IPS DF 6.9 (cell line): Measurements from ENCODE around the gene PM20D2.

Experiments
- DNase-seq: peaks from one replicate; pipeline ENCODE4 v3.0.0-alpha.2; 2013; ENCODE audit warnings: low read depth, low spot score
- H3K27ac ChIP-seq: one replicate; pipeline ENCODE4 v1.5.1; 2013; ENCODE audit warnings: low read length, control low read depth
- H3K27me3 ChIP-seq: 2 replicates; pipeline ENCODE4 v1.6.1; 2013; ENCODE audit warnings: mild to moderate bottlenecking, low read length; ENCODE audit not compliant: control insufficient read depth, insufficient read depth
- H3K36me3 ChIP-seq: 2 replicates; pipeline ENCODE4 v1.6.1; 2013; ENCODE audit warnings: low read length; ENCODE audit not compliant: control insufficient read depth, insufficient read depth
- H3K4me1 ChIP-seq: 2 replicates; pipeline ENCODE4 v1.6.1; 2013; ENCODE audit warnings: low read length; ENCODE audit not compliant: control insufficient read depth, insufficient read depth
- H3K4me3 ChIP-seq: 2 replicates; pipeline ENCODE4 v1.5.1; 2013; ENCODE audit warnings: mild to moderate bottlenecking, low read length
- H3K9me3 ChIP-seq: 2 replicates; pipeline ENCODE4 v1.6.1; 2013; ENCODE audit warnings: low read length, inconsistent platforms; ENCODE audit not compliant: control insufficient read depth, insufficient read depth
- WGBS: extraction: QIAGEN DNeasy Blood & Tissue Kit; methylation state at CpG from one replicate; pipeline ENCODE4 v1.1.7; 2013; ENCODE audit warnings: mixed read lengths, missing lambda C conversion rate; ENCODE audit not compliant: insufficient read length, insufficient coverage; 5-methylcytosine and 5-hydroxymethylcytosine counted together

Gene PM20D2

DNA sequence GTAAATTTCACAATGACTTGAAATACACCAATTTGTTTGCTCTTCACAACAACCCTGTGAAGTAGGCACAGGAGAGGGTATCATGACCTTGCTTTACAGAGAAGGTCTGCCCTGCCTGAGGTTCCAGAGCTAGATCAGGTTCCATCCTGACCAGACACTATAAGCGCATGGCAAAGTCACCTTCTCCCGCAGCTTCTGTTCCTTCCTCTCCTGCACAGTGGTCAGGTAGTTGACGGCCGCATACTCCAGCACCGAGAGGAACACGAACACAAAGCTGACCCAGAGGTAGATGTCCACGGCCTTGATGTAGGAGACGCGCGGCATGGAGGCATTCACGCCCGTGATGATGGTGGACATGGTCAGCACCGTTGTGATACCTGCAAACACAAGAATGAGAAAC is 34.3 kb downstream of the PM20D2 start:
- Histone ChIP-seq H3K9me3 (no peaks in the 10 kb centered on the region), H3K27ac (no peak overlapping the region), H3K4me3 (no peak overlapping the region), H3K4me1 (no peaks in the 10 kb centered on the region), H3K27me3 (no peaks in the 10 kb centered on the region), H3K36me3 (no peaks in the 10 kb centered on the region)
- no CpG with 5 or more reads among the region's 13 CpGs for WGBS
- no peak for DNase-seq

DNA sequence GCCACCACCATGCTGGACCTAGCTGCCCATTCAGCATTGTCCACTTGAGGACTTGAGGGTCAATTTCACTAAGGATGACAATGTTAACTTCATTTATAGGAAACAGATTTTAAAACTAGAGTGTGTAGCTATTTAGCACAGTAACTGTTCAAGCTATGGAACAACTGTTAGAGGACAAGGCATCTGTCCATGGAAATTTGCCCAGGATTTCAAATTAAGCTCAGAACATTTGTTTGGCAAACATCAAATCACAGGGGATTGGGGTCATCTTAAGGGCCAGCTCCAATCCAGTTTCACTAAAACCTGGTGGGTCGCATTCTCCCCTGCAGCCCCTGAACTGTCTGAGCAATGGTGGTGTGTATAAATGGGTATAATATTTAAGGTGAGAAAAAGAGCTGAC is 35.1 kb downstream of the PM20D2 start:
- WGBS, result no CpG with 5 or more reads among the region's 1 CpG
- no peak for DNase-seq
- Histone ChIP-seq H3K27me3 (no peaks in the 10 kb centered on the region), H3K27ac (no peak overlapping the region), H3K4me1 (no peaks in the 10 kb centered on the region), H3K36me3 (no peaks in the 10 kb centered on the region), H3K4me3 (no peak overlapping the region), H3K9me3 (no peaks in the 10 kb centered on the region)

DNA sequence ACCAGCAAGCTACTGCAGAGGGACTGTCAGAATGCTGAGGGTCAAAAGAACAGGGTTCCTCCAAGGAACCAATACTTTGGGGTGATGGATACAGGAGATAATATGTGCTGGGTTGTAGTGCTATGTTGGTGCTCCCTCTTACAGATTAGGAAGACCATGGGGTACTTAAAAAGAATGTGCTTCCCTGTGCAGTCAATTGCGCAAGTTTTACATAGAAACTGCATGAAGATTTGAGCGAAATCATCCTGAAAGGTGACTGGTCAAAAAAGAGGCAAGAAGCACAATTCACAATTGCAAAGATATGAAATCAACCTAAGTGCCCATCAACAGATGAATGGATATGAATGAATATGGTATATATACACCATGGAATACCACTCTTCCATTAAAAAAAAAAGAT is 37.4 kb downstream of the PM20D2 start:
- H3K27ac ChIP-seq, result no peak overlapping the region
- no peaks in the 10 kb centered on the region for H3K27me3 ChIP-seq
- no peaks in the 10 kb centered on the region for H3K9me3 ChIP-seq
- H3K36me3 ChIP-seq, result no peaks in the 10 kb centered on the region
- no peaks in the 10 kb centered on the region for H3K4me1 ChIP-seq
- DNase-seq, result no peak
- no CpG with 5 or more reads among the region's 2 CpGs for WGBS
- no peak overlapping the region for H3K4me3 ChIP-seq

DNA sequence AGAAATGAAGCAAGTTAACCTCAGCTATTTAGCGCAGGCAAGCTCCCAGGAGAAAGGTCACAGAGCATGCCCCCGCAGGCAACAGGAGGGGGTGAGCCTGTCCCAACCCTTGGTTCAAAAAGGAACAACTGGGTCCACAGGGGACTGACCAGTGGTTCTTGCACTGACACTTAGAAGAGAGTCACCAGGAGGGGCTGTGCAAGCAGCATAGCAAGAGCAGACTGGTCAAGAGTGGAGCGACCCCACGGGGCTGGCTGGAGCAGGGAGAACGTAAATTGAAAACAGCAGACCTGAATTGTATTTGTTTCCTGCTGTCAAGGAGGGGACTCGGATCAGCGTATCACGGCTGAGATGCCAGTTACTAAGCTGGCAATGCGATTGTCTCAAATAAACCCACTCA is 38.5 kb downstream of the PM20D2 start:
- no peak for DNase-seq
- no peak overlapping the region for H3K4me3 ChIP-seq
- H3K4me1 ChIP-seq, result no peaks in the 10 kb centered on the region
- H3K27me3 ChIP-seq, result no peaks in the 10 kb centered on the region
- no peaks in the 10 kb centered on the region for H3K36me3 ChIP-seq
- WGBS, result no CpG with 5 or more reads among the region's 9 CpGs
- no peak overlapping the region for H3K27ac ChIP-seq
- no peaks in the 10 kb centered on the region for H3K9me3 ChIP-seq

DNA sequence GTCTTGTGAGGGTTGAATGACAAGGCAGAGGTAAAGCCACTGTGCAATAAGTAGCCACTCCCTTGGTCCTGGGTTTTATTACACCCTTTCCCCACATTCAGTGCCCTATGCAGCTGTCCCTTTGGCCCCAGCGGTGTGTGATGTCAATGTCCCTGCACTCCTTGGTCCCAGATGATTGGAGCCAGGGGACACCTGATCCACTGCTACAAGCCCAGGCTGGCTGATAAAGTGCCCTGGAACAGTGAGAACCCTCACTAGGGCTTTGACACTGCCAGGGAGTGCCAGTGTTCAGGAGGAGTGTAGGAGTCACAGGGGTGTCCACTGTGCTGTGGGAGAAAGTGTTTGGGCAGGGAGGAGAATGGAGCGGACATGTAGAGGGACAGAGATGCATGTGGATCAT is 40.9 kb downstream of the PM20D2 start:
- Histone ChIP-seq H3K36me3 (no peaks in the 10 kb centered on the region), H3K9me3 (no peaks in the 10 kb centered on the region), H3K4me3 (no peak overlapping the region), H3K27me3 (no peaks in the 10 kb centered on the region), H3K27ac (no peak overlapping the region), H3K4me1 (0 out of 2 replicates have a peak, but pooled peaks cover 2% of the 10 kb centered on the region)
- no CpG with 5 or more reads among the region's 2 CpGs for WGBS
- DNase-seq, result no peak

DNA sequence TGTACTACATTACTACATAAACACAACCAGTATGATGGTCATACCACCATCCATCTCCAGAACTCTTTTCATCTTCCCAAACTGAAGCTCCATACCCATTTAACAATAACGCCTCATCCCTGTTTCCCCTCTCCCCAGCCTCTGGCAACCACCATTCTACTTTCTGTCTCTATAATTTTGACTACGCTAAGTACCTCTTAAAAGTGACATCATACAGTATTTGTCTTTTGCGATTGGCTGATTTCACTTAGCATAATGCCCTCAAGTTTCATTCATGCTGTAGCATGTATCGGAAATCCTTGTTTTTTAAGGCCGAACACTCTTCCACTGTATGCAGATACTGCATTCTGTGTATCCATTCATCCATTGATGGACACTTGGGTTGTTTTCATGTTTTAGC is 41.6 kb downstream of the PM20D2 start:
- no peaks in the 10 kb centered on the region for H3K36me3 ChIP-seq
- WGBS, result no CpG with 5 or more reads among the region's 5 CpGs
- H3K9me3 ChIP-seq, result no peaks in the 10 kb centered on the region
- H3K27ac ChIP-seq, result no peak overlapping the region
- 0 out of 2 replicates have a peak, but pooled peaks cover 2% of the 10 kb centered on the region for H3K4me1 ChIP-seq
- no peaks in the 10 kb centered on the region for H3K27me3 ChIP-seq
- no peak for DNase-seq
- H3K4me3 ChIP-seq, result no peak overlapping the region

DNA sequence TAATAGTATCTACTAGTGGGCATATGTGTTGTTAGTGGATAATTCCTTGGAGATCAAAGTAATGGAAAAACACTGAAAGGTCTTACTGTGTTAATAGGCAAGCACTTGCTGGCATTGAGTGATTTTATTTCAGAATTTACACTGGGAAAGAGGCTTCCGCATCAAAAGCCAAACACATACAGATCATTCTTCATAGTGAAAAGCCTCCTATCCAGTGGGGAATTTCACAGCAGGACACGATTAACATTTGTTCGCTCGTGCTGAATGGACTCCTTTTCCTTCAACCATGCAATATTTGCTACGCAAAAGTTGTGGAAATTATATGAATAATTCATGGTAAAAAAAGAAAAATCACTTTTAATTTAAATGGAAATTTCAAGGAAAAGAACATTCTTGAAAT is 44.9 kb downstream of the PM20D2 start:
- Histone ChIP-seq H3K4me1 (0 out of 2 replicates have a peak, but pooled peaks cover 2% of the 10 kb centered on the region), H3K9me3 (no peaks in the 10 kb centered on the region), H3K27ac (no peak overlapping the region), H3K4me3 (no peak overlapping the region), H3K36me3 (no peaks in the 10 kb centered on the region), H3K27me3 (no peaks in the 10 kb centered on the region)
- no CpG with 5 or more reads among the region's 5 CpGs for WGBS
- no peak for DNase-seq

DNA sequence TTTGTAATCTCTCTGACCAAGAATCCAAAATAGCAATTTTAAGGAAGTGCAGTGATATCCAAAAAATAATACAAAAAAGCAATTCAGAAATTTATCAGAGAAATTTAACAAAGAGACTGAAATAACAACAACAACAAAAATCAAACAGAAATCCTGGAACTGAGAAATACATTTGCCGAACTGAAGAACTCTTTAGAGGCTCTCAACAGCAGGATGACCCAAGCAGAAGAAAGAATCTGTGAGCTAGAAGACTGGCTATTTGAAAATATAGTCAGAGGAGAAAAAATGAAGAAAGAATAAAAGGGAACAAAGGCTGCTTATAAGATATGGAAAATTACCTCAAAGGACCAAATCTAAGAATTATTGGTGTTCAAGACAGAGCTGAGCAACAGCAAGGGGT is 48.7 kb downstream of the PM20D2 start:
- no CpG with 5 or more reads among the region's 1 CpG for WGBS

DNA sequence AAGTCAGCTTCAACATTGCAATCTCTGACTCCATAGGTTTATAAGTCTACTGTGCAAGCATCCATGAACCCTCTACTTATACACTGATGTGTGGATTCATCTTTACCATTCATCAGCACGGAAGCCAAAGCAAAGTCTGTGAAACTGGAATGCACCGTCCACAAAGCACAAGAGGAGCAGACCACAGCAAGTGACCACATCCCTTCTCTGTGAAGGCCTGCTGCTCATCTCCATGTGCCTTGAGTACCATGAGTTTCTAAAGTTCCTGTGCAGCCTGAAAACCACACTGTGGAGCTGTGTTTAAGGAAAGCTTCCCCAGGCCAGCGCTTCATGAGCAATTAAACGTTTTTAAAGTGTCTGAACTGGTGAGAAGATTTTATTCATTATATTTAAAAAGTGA is 51.3 kb downstream of the PM20D2 start:
- Histone ChIP-seq H3K4me1 (no peaks in the 10 kb centered on the region), H3K4me3 (no peak overlapping the region), H3K27ac (no peak overlapping the region), H3K27me3 (no peaks in the 10 kb centered on the region), H3K9me3 (no peaks in the 10 kb centered on the region), H3K36me3 (no peaks in the 10 kb centered on the region)
- WGBS, result no CpG with 5 or more reads among the region's 4 CpGs
- no peak for DNase-seq

More for the DNA sequence above, 48.7 kb downstream of the PM20D2 start:
- H3K27ac ChIP-seq, result no peak overlapping the region
- 0 out of 2 replicates have a peak, but pooled peaks cover 2% of the 10 kb centered on the region for H3K4me1 ChIP-seq
- no peak overlapping the region for H3K4me3 ChIP-seq
- no peaks in the 10 kb centered on the region for H3K27me3 ChIP-seq
- H3K9me3 ChIP-seq, result no peaks in the 10 kb centered on the region
- H3K36me3 ChIP-seq, result no peaks in the 10 kb centered on the region
- no peak for DNase-seq

DNA sequence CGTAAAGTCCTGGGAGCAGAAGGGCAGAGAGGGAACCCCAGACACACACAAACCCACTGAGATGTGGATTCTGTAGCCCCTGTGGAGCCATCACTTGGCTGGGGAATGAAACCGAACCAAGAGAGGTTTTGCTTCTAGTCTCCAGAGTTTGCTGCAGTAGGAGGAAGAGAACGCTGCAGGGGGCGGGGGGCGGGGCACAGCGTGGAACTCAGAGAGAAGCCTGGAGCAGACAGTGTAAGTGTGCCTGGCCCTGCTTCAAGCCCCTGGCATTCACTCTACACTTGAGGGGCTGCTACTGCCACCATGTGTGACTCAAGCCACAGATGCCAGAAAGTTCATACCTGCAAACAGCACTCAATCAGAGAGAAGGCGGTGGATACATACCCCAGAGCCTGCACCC is 52.4 kb downstream of the PM20D2 start:
- Histone ChIP-seq H3K27me3 (no peaks in the 10 kb centered on the region), H3K27ac (no peak overlapping the region), H3K36me3 (no peaks in the 10 kb centered on the region), H3K4me1 (no peaks in the 10 kb centered on the region), H3K4me3 (no peak overlapping the region), H3K9me3 (no peaks in the 10 kb centered on the region)
- no peak for DNase-seq
- WGBS, result no CpG with 5 or more reads among the region's 7 CpGs

DNA sequence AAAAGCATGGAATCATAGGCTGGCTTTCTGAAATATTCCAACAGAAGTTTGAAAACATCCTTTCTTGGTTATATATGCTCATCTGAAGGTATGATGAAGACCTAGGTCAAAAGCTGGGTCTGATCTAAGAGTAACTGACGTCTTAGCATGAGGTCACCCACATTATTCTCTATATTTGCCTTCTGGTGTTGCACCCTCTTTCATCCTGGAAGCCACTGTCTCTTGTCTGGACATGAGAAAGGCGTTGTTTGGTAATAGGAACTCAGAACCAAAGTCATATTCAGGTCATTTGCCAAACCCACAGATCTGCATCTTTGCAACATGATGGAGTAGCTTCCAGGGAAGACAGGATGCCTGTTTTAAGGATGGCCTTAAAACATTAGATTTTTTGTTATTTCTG is 53.7 kb downstream of the PM20D2 start:
- WGBS, result no CpG with 5 or more reads among the region's 2 CpGs
- Histone ChIP-seq H3K4me1 (no peaks in the 10 kb centered on the region), H3K36me3 (no peaks in the 10 kb centered on the region), H3K27me3 (no peaks in the 10 kb centered on the region), H3K27ac (no peak overlapping the region), H3K4me3 (no peak overlapping the region), H3K9me3 (no peaks in the 10 kb centered on the region)
- DNase-seq, result no peak
